ENCODE measurements around the gene IFI27L1. TPM values are rescaled to one million over a fixed set of nuclear protein-coding genes. Genes with fewer than 3 reads are reported as not detected.

Gene IFI27L1
- total and polyA plus RNA-seq, 2 donors (not counting 1 experiment from before 2014, with no cell fraction given) = 6.5 to 6.7 TPM

DNA sequence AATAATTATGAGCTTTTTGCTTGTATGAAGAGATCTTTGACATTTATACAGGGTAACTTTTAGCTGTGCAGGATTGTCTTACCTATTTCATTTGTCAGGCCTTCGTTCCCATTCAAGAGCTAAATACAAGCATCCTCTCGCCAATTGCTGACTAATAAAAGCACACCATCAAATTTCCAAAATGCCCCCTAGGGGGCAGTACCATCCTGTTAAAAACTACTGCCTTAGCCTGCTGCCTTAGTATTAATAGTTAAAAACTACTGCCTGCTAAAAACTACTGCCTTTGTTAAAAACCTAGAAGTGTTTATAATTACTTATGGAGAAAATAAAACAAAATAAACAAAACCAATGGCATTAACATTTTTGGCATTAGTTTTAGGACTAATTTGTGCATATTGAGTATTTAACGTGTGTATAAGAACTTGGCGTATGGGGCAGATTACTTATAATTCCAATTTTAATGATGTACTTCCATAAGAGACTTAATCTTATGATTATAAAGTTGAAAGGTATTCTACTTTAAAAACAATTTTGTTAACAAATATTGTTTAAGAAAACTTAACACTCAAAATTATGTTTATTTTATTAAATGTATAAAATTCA, 51.3 kb downstream of the IFI27L1 start:
- TF ChIP-seq EZH2 (IDR thresholded peaks at IDR 0.05; ENCODE audit: borderline replicate concordance, insufficient read depth, low read depth, low read length, poor library complexity, severe bottlenecking) = no peak
- TF ChIP-seq, protein P1, sequence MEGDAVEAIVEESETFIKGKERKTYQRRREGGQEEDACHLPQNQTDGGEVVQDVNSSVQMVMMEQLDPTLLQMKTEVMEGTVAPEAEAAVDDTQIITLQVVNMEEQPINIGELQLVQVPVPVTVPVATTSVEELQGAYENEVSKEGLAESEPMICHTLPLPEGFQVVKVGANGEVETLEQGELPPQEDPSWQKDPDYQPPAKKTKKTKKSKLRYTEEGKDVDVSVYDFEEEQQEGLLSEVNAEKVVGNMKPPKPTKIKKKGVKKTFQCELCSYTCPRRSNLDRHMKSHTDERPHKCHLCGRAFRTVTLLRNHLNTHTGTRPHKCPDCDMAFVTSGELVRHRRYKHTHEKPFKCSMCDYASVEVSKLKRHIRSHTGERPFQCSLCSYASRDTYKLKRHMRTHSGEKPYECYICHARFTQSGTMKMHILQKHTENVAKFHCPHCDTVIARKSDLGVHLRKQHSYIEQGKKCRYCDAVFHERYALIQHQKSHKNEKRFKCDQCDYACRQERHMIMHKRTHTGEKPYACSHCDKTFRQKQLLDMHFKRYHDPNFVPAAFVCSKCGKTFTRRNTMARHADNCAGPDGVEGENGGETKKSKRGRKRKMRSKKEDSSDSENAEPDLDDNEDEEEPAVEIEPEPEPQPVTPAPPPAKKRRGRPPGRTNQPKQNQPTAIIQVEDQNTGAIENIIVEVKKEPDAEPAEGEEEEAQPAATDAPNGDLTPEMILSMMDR (IDR thresholded peaks at IDR 0.05) = peak; percentile 94
- no peak overlapping the region for H3K9ac ChIP-seq (ENCODE audit: low read length)
- Mint-ChIP-seq H3K27me3 (peaks cover 23% of the 10 kb centered on the region), H3K9me3 (ENCODE audit: insufficient read depth) (no peaks in the 10 kb centered on the region), H3K27ac (no peak overlapping the region), H3K4me1 (peaks cover 17% of the 10 kb centered on the region), H3K4me3 (peak overlapping the region; percentile 2)
- H3K36me3 ChIP-seq (replicated peaks in 1 of 2; ENCODE audit: control extremely low read depth in 1 of 2, control insufficient read depth in 1 of 2, extremely low read depth in 1 of 2, insufficient read depth in 2 of 2, low read length in 1 of 2) = no peaks in the 10 kb centered on the region
- ATAC-seq (ENCODE audit: low read depth) (no peak), DNase-seq (peak; percentile 71)
- H3K27me3 ChIP-seq (replicated peaks in 1 of 4; ENCODE audit: control extremely low read depth in 1 of 4, control insufficient read depth in 3 of 4, insufficient read depth in 4 of 4, low read length in 3 of 4) = peaks cover 0 to 10% (median 1%) of the 10 kb centered on the region in 4 experiments
- no peaks in the 10 kb centered on the region for H4K20me1 ChIP-seq (ENCODE audit: control insufficient read depth, insufficient read depth, low read length, poor library complexity, severe bottlenecking)
- H3K4me2 ChIP-seq (replicated peaks; ENCODE audit: low read depth, low read length, poor library complexity, severe bottlenecking) = no peak overlapping the region
- H2AFZ ChIP-seq (ENCODE audit: insufficient read depth, low read depth, low read length, poor library complexity, severe bottlenecking) = no peak overlapping the region
- no peaks in the 10 kb centered on the region for H3K79me2 ChIP-seq (ENCODE audit: control insufficient read depth, insufficient read depth, low read length)
- ChIA-PET POLR2A (no interaction called here), CTCF (interaction anchor here (0.6 to 4.0 kb wide), 22 partner anchors 10 to 1027 kb away, joined by 3 to 39 read pairs (median 4); partner anchors contain the start of genes CCDC197, DDX24 and IFI27L1)
- intact Hi-C loops (cut with micrococcal nuclease) = loop anchor here (1.0 to 10.0 kb wide), 5 partner anchors 48 to 1178 kb away; no protein-coding TSS in a partner anchor
- H3K9me3 ChIP-seq (ENCODE audit: control extremely low read depth in 1 of 3, control insufficient read depth in 2 of 3, insufficient read depth in 1 of 3, low read length in 2 of 3) = peaks cover 2 to 4% (median 3%) of the 10 kb centered on the region in 3 donors
- no peak overlapping the region for H3K27ac ChIP-seq (ENCODE audit: low read length in 2 of 2)
- 0% methylated on average over 2 of the region's 4 CpGs for whole genome bisulfite sequencing (ENCODE audit: insufficient coverage)
- peaks cover 12 to 21% of the 10 kb centered on the region in 2 donors for H3K4me1 ChIP-seq (ENCODE audit: control insufficient read depth in 2 of 2, insufficient read depth in 2 of 2, low read length in 2 of 2)
- H3K4me3 ChIP-seq (ENCODE audit: control extremely low read depth in 1 of 5, extremely low read depth in 1 of 5, insufficient read depth in 1 of 5, low read depth in 2 of 5, low read length in 4 of 5) = no peak overlapping the region

GRCh38 chr14:94135476-94135875, 54.4 kb downstream of the IFI27L1 start:
- no peak overlapping the region for H3K27ac Mint-ChIP-seq
- POLR2A ChIA-PET = no interaction called here
- H3K4me3 Mint-ChIP-seq = no peak overlapping the region
- Histone ChIP-seq H3K4me1 (ENCODE audit: control insufficient read depth in 2 of 2, insufficient read depth in 2 of 2, low read length in 2 of 2) (peaks cover 0 to 3% of the 10 kb centered on the region in 2 donors), H2AFZ (ENCODE audit: insufficient read depth, low read depth, low read length, poor library complexity, severe bottlenecking) (no peak overlapping the region), H3K4me2 (replicated peaks; ENCODE audit: low read depth, low read length, poor library complexity, severe bottlenecking) (no peak overlapping the region), H3K36me3 (replicated peaks in 1 of 2; ENCODE audit: control extremely low read depth in 1 of 2, control insufficient read depth in 1 of 2, extremely low read depth in 1 of 2, insufficient read depth in 2 of 2, low read length in 1 of 2) (no peaks in the 10 kb centered on the region), H3K9me3 (ENCODE audit: control extremely low read depth in 1 of 3, control insufficient read depth in 2 of 3, insufficient read depth in 1 of 3, low read length in 2 of 3) (peaks cover 2 to 4% (median 3%) of the 10 kb centered on the region in 3 donors), H3K27ac (ENCODE audit: low read length in 2 of 2) (no peak overlapping the region), H3K27me3 (replicated peaks in 1 of 4; ENCODE audit: control extremely low read depth in 1 of 4, control insufficient read depth in 3 of 4, insufficient read depth in 4 of 4, low read length in 3 of 4) (peaks cover 0 to 11% (median 1%) of the 10 kb centered on the region in 4 experiments), H3K79me2 (ENCODE audit: control insufficient read depth, insufficient read depth, low read length) (no peaks in the 10 kb centered on the region), H4K20me1 (ENCODE audit: control insufficient read depth, insufficient read depth, low read length, poor library complexity, severe bottlenecking) (no peaks in the 10 kb centered on the region), H3K4me3 (ENCODE audit: control extremely low read depth in 1 of 5, extremely low read depth in 1 of 5, insufficient read depth in 1 of 5, low read depth in 2 of 5, low read length in 4 of 5) (no peak overlapping the region), H3K9ac (ENCODE audit: low read length) (no peak overlapping the region)
- ATAC-seq (ENCODE audit: low read depth) (no peak), DNase-seq (no peak)
- peaks cover 2% of the 10 kb centered on the region for H3K4me1 Mint-ChIP-seq
- CTCF ChIA-PET = interaction anchor here (2.1 to 9.4 kb wide), 2 partner anchors 45 to 100 kb away, joined by 30 to 195 read pairs; no protein-coding TSS in a partner anchor
- TF ChIP-seq EZH2 (IDR thresholded peaks at IDR 0.05; ENCODE audit: borderline replicate concordance, insufficient read depth, low read depth, low read length, poor library complexity, severe bottlenecking) = no peak
- TF ChIP-seq, protein P1 (IDR thresholded peaks at IDR 0.05) = no peak
- H3K9me3 Mint-ChIP-seq (ENCODE audit: insufficient read depth) = no peaks in the 10 kb centered on the region
- H3K27me3 Mint-ChIP-seq = peaks cover 27% of the 10 kb centered on the region
- intact Hi-C loops (cut with micrococcal nuclease) = loop anchor here (10.0 kb wide), 1 partner anchor 1181 kb away; no protein-coding TSS in a partner anchor
- 75% methylated on average over 2 of the region's 4 CpGs for WGBS (ENCODE audit: insufficient coverage)

Measured in B cell (primary cell).